Measurements from ENCODE around the gene NEU4. TPM values are rescaled to one million over a fixed set of nuclear protein-coding genes. Genes with fewer than 3 reads are reported as not detected.

Gene NEU4
- total RNA-seq, 1 donor from 2014 or later = 0.09 TPM

GRCh38 chr2:241794250-241794823 is 14.7 kb upstream of the NEU4 start:
- DNase-seq (ENCODE audit: low read depth) (no peak), FAIRE-seq (no peak)
- Histone ChIP-seq H3K27me3 (ENCODE audit: insufficient read depth, low read length) (peaks cover 3% of the 10 kb centered on the region), H3K4me1 (ENCODE audit: insufficient read depth, low read length) (no peaks in the 10 kb centered on the region), H4K20me1 (ENCODE audit: insufficient read depth, low read length) (no peaks in the 10 kb centered on the region), H3K36me3 (ENCODE audit: insufficient read depth, low read length) (no peaks in the 10 kb centered on the region), H3K9me3 (ENCODE audit: insufficient read depth, low read depth, low read length) (no peaks in the 10 kb centered on the region), H3K27ac (ENCODE audit: low read depth, low read length) (no peak overlapping the region), H3K4me3 (ENCODE audit: insufficient read depth, low read depth, low read length) (no peak overlapping the region), H3K4me2 (ENCODE audit: low read length) (no peak overlapping the region), H3K9ac (ENCODE audit: low read length) (no peak overlapping the region), H3K79me2 (ENCODE audit: insufficient read depth, low read length) (no peaks in the 10 kb centered on the region), H2AFZ (ENCODE audit: low read depth, low read length) (no peak overlapping the region)
- peaks cover 19% of the 10 kb centered on the region for H3K27me3 Mint-ChIP-seq (ENCODE audit: low read depth, unreplicated experiment)
- no peak overlapping the region for H3K27ac Mint-ChIP-seq (ENCODE audit: unreplicated experiment)
- no peak for TF ChIP-seq EZH2 (IDR thresholded peaks at IDR 0.05; ENCODE audit: insufficient read depth, low read length)
- TF ChIP-seq, protein P1, sequence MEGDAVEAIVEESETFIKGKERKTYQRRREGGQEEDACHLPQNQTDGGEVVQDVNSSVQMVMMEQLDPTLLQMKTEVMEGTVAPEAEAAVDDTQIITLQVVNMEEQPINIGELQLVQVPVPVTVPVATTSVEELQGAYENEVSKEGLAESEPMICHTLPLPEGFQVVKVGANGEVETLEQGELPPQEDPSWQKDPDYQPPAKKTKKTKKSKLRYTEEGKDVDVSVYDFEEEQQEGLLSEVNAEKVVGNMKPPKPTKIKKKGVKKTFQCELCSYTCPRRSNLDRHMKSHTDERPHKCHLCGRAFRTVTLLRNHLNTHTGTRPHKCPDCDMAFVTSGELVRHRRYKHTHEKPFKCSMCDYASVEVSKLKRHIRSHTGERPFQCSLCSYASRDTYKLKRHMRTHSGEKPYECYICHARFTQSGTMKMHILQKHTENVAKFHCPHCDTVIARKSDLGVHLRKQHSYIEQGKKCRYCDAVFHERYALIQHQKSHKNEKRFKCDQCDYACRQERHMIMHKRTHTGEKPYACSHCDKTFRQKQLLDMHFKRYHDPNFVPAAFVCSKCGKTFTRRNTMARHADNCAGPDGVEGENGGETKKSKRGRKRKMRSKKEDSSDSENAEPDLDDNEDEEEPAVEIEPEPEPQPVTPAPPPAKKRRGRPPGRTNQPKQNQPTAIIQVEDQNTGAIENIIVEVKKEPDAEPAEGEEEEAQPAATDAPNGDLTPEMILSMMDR (IDR thresholded peaks at IDR 0.05; ENCODE audit: insufficient read depth, low read depth, low read length) = no peak
- H3K4me1 Mint-ChIP-seq (ENCODE audit: low read depth, unreplicated experiment) = no peaks in the 10 kb centered on the region
- peaks cover 9% of the 10 kb centered on the region for H3K36me3 Mint-ChIP-seq (ENCODE audit: low read depth, unreplicated experiment)
- peaks cover 16% of the 10 kb centered on the region for H3K9me3 Mint-ChIP-seq (ENCODE audit: unreplicated experiment)
- H3K4me3 Mint-ChIP-seq (ENCODE audit: unreplicated experiment) = no peak overlapping the region

GRCh38 chr2:241795021-241795999 is 13.7 kb upstream of the NEU4 start:
- H3K36me3 ChIP-seq (ENCODE audit: insufficient read depth, low read length) = no peaks in the 10 kb centered on the region
- H3K36me3 Mint-ChIP-seq (ENCODE audit: low read depth, unreplicated experiment) = peaks cover 9% of the 10 kb centered on the region
- no peaks in the 10 kb centered on the region for H3K79me2 ChIP-seq (ENCODE audit: insufficient read depth, low read length)
- peaks cover 23% of the 10 kb centered on the region for H3K27me3 Mint-ChIP-seq (ENCODE audit: low read depth, unreplicated experiment)
- H3K27ac Mint-ChIP-seq (ENCODE audit: unreplicated experiment) = no peak overlapping the region
- no peaks in the 10 kb centered on the region for H3K4me1 ChIP-seq (ENCODE audit: insufficient read depth, low read length)
- no peak overlapping the region for H2AFZ ChIP-seq (ENCODE audit: low read depth, low read length)
- H3K4me2 ChIP-seq (ENCODE audit: low read length) = no peak overlapping the region
- no peak overlapping the region for H3K9ac ChIP-seq (ENCODE audit: low read length)
- H3K9me3 Mint-ChIP-seq (ENCODE audit: unreplicated experiment) = peaks cover 11% of the 10 kb centered on the region
- FAIRE-seq = no peak
- TF ChIP-seq EZH2 (IDR thresholded peaks at IDR 0.05; ENCODE audit: insufficient read depth, low read length) = no peak
- TF ChIP-seq, protein P1 (IDR thresholded peaks at IDR 0.05; ENCODE audit: insufficient read depth, low read depth, low read length) = no peak
- H3K9me3 ChIP-seq (ENCODE audit: insufficient read depth, low read depth, low read length) = no peaks in the 10 kb centered on the region
- H3K27ac ChIP-seq (ENCODE audit: low read depth, low read length) = no peak overlapping the region
- H3K27me3 ChIP-seq (ENCODE audit: insufficient read depth, low read length) = peaks cover 3% of the 10 kb centered on the region
- H3K4me3 ChIP-seq (ENCODE audit: insufficient read depth, low read depth, low read length) = no peak overlapping the region
- H3K4me3 Mint-ChIP-seq (ENCODE audit: unreplicated experiment) = no peak overlapping the region
- H4K20me1 ChIP-seq (ENCODE audit: insufficient read depth, low read length) = no peaks in the 10 kb centered on the region
- H3K4me1 Mint-ChIP-seq (ENCODE audit: low read depth, unreplicated experiment) = no peaks in the 10 kb centered on the region
- no peak for DNase-seq (ENCODE audit: low read depth)

Data from astrocyte (in vitro differentiated cells and primary cell).